G401.6 (cell line): ENCODE results near the gene SLC2A3.
"Not testable (repeated sequence)": the region's sequence is repeated elsewhere in the genome, so short reads cannot be mapped to it uniquely, and the experiment has no call there.

Experiments
- FAIRE-seq: peaks from 2 replicates; lab custom pipeline; 2012; peaks lifted over from hg19 to GRCh38; lab: Jason Lieb, UNC

SLC2A3 gene

DNA sequence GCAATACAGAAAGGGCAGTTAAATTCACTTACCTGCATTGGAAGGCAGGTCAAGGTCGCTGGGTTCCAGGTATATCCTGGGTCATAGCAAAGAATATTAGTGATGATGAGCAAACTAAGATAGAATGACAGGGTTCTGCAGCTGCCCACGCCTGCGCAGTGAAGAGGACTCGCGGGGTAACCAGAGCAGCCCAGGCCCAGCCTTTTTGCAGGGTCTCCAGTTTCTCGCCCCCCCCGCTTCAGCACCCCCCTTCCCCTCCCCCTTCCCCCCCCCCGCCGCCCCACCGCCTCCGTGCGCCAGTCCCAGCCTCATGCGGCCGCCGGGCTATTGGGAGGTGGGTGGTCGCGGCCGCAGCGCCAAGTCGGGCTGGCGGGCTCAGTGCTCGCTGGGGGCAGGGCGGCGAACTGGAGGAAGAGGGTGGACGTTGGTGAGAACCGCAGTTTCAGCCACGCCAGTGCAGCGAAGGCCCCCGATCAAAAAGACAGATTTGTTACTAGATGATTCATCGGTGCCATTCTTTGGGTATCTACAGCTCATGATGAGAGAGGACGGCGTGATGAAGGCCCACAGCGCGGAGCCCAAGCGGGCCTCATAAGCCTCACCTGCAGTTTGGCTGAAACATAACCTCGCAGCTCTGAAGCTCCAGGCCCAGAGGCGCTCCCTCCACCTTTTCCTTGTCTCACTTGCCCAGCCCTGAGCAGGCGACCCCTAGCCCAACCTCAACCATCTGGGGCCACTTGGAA is 20.2 kb downstream of the SLC2A3 start:
- no peak for FAIRE-seq

- not testable (repeated sequence) for FAIRE-seq
Observed at GRCh38 chr12:7910106-7910505, 25.9 kb downstream of the SLC2A3 start.

GRCh38 chr12:7907009-7907408 is 29.0 kb downstream of the SLC2A3 start:
- no peak for FAIRE-seq

GRCh38 chr12:7906303-7906702 is 29.7 kb downstream of the SLC2A3 start:
- not testable (repeated sequence) for FAIRE-seq

DNA sequence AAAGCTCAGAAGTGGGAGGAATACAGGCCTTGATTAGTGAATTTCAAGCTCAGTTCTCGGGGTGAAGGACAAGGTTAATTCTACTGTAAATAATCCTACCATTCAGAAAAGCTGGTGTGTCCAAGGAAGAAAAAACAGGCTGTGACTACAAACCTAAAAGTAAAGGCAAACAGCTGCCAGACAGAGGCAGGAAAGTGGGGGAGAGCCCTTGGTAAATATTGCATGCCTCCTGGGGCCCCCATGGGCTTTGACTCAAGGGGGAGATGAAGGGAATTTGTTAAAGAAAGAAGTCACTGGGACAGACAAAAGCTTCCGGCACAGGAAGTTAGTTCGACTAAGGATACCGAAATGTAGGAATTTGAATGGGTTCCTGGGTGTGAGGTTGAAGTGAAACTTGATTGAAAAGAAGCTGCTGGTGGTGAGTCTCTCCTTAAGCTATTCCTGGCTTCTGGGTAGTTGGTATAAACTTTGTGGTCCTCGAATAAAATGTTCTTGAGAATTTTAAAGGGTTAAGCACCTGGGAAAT is 30.3 kb downstream of the SLC2A3 start:
- not testable (repeated sequence) for FAIRE-seq

GRCh38 chr12:7905071-7905470 is 30.9 kb downstream of the SLC2A3 start:
- no peak for FAIRE-seq

DNA sequence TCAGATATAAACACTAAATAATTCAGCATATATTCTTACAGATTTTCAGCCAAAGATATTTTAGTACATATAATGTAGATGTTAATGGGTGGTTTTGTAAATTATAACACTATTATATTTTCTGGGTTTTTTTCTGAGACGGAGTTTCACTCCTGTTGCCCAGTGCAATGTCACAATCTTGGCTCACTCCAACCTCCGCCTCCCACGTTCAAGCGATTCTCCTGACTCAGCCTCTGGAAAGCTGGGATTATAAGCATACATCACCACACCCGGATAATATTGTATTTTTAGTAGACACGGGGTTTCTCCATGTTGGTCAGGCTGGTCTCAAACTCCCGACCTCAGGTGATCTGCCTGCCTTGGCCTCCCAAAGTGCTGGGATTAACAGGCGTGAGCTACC is 33.6 kb downstream of the SLC2A3 start:
- FAIRE-seq: not testable (repeated sequence)

GRCh38 chr12:7899755-7900154 is 36.2 kb downstream of the SLC2A3 start:
- no peak for FAIRE-seq

- FAIRE-seq: not testable (repeated sequence)
Observed at GRCh38 chr12:7896726-7897125, 39.3 kb downstream of the SLC2A3 start.

DNA sequence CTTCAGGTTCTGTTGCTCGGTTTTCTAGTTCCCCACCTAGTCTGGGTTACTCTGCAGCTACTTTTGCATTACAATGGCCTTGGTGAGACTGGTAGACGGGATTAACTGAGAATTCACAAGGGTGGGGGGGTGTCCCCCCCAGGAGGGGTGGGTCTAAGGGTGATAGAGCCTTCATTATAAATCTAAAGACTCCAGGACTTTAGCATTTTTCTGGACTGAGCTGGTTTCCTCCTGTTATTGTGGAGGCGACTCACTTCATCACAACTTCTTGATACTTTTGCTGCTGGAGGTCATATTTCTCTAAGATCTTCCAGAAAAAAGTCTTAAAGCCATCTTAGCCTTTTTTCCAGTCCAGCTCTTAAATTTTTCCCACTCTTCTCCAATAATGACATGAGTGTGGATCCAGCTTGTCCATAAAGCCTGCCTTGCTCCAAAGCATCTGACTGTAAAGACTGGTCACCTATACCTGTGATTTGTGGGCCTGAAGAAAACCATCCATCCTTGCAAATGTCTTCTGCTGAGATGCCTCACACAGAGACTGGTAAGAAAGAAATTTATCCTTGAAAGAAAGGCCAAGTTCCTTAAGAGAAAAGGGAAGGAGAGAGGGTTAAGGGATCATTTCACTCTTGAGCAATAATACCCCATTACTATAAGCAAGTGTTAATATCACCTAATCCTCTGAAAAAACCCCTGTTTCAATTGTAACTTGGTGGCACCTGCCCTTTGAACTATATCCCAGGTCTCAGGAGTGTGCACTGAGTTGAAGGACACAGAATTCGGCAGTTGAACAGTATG is 43.6 kb downstream of the SLC2A3 start:
- no peak for FAIRE-seq

DNA sequence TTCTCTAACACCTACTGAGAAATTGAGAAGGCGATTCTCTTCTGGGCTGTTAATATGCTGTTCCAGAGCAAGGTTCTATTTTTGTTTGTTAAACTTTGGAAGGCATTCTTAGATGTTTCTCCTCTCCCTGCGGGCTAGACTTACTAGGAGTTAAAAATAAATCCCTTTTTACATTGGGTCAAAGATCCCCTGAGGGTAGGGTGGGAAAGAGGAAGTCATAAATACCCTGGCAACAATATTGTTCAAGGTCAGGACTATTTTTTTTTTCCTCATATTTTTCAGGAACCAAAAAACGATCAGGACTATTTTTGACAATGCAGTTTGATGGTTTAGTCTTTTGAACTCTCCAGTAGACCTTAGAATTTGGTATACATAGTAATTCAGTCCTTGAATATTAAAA is 51.3 kb downstream of the SLC2A3 start:
- no peak for FAIRE-seq

GRCh38 chr12:7881736-7882120 is 54.3 kb downstream of the SLC2A3 start:
- FAIRE-seq: not testable (repeated sequence)

DNA sequence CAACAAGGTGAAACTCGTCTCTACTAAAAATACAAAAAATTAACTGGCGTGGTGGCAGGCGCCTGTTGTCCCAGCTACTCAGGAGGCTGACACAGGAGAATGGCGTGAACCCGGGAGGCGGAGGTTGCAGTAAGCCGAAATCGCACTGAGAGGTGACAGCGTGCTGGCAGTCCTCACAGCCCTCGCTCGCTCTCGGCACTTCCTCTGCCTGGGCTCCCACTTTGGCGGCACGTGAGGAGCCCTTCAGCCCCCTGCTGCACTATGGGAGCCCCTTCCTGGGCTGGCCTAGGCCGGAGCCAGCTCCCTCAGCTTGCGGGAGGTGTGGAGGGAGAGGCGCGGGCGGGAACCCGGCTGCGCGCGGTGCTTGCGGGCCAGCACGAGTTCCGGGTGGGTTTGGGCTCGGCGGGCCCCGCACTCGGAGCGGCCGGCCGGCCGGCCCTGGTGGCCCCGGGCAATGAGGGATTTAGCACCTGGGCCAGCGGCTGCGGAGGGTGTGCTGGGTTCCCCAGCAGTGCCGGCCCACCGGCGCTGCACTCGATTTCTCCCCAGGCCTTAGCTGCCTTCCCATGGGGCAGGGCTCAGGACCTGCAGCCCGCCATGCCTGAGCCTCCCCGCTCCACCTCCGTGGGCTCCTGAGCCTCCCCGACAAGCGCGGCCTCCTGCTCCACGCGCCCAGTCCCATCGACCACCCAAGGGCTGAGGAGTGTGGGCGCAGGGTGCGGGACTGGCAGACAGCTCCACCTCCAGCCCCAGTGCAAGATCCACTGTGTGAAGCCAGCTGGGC is 54.8 kb downstream of the SLC2A3 start:
- not testable (repeated sequence) for FAIRE-seq

DNA sequence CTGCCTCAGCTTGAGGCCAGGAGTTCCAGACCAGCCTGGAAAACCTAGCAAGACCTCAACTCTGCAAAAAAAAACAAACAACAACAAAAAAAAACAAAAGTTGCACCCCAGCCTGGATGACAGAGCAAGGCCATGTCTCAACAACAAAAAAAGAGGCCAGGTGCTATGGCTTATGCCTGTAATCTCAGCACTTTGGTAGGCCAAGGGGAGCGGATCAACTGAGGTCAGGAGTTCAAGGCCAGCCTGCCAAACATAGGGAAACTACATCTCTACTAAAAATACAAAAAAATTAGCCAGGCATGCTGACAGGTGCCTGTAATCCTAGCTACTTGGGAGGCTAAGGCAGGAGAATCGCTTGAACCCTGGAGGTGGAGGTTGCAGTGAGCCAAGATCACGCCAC is 56.7 kb downstream of the SLC2A3 start:
- no peak for FAIRE-seq

DNA sequence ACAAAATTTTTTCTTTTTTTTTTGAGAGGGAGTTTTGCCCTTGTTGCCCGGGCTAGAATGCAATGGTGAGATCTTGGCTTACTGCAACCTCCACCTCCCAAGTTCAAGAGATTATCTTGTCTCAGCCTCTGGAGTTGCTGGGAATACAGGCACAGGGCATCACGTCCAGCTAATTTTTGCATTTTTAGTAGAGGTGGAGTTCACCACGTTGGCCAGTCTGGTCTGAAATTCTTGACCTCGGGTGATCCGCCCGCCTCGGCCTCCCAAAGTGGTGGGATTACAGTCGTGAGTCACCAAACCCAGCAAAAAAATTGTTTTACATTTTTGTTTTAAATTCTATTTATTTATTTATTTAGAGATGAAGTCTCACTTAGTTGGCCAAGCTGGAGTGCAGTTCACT is 58.6 kb downstream of the SLC2A3 start:
- FAIRE-seq: no peak

DNA sequence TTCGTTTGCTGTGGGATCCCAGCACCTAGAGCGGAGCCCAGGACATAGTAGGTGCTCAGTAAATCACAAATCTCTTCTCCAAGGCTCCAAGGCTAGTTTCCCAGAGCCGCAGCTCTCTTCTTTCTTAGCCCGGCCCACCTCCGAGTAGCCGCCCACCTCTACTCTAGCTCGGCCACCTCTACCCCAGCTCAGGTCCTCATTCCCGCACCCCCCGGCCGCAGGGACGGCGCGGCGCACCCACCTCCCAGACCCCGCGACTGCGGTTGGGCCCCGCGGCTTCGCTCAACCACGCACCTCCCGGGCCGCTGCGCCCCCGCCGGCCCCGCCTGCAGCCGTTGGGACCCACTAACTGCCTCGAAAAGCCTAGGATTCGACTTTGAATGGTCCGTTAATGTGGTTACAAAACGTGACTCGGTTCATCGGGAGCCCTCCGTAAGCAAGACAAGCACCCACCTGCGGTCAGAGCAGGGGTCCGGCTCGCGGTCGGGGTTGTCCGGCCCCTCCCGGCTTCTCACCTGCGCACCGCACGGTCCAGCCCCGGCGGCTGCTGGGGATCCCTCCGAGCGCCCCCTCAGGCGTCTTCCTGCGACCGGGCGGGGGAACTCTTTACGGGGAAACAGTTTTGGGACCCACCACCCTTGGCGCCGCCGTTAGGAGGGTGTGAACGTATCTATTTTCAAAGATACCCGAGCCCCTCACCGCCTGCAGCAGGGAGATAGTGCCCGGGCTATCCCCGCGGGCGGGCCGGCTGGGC is 63.2 kb downstream of the SLC2A3 start, which contains the start of gene SLC2A14:
TSS of gene SLC2A14 (minus strand) at position 350 of the 754 bp plus-strand sequence. CDS start 3,035 bp downstream, outside the sequence.
- FAIRE-seq: no peak

DNA sequence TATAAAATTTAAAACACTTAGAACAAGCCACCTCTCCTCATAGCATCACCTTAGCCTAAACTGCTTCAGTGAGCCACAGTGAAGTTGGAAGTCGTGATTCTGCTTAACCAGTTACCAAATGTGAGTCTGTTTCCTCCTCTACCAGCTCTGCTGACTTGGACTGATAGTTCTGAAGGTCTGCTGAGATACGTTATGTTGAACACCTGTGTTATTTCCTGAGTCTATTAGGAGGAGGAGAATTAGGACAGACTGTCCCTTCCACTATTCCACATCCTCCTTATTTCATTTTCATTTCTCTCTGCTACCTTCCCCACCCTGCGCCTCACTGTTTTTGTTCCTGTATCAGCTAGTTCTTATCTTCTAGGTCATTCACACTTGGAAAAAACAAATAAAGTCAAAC is 65.7 kb downstream of the SLC2A3 start:
- FAIRE-seq: no peak
